ENCODE data around the gene AKAIN1.

The AKAIN1 gene

DNA sequence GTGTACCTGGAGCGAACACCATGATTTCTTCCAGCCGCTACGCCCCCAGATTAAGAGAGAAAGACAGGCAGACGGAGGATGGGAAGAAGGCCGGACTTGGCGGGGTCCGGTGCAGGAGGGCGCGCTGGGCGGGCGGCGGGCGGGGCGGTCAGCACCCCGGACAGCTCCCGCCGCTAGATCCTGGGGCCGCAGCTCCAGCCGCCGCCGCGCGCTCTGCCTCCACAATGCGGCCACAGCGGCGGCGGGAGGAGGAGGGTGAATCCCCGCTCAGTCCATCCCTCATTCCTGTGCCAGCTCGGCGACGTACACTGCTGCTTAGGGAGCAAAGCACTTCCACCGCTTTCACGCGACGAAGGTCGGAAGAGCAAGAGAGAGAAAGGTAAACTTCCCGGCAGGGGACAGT is at the start of gene AKAIN1:
Gene AKAIN1 (minus strand): TSS at position 226 of the 403 bp plus-strand sequence. CDS start 204 bp downstream, at position 22.
- peak; percentile 28 for DNase-seq

DNA sequence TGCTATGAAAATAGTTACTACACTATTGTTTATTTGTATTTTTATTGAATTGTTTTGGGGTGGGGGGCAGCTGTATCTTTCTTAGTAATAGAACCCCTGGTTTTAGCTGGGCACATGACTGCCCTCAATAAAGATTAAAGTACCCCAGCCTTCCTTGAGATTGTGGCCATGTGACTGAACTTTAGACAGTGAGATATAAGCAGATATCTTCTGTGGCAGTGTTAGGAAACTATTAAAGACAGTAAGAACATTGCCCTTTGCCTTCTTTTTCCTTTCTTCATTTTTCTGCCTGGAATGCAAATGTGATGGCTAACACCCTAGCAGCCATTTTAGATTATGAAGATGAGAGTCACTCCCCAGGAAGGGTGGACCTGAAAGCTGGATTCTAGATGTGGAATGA is 47.9 kb upstream of the AKAIN1 start:
- DNase-seq, result no peak

- no peak for DNase-seq
Observed at GRCh38 chr18:5239447-5239846, 42.4 kb upstream of the AKAIN1 start.

DNA sequence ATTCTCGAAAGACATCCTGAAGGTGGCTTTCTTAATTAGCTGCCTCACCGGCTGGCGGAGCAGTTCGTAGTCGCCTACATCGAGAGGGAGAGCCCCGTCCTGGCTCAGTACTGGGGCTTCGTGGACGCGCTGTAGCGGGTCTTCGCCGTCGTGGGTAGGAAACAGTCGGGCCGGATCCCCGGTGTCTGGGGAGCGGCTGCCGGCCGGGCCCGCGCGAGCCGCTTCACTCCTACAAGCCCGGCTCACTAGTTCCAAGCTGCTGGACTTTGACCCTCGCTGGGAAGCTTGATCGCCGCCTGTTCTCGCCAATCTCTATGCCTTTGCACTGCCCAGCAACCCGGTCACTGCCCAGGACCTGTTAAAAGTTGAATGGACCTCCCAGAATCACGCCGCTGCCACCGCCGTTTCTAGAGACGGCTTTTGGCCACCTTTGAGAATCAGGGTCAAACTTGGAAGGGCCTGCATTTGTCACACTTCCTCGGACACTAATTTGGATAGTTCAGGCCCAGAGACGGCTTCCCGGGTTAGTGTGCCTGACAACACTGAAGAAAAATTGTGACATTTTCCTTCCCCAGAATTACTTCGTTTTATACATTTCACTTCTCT is 41.4 kb upstream of the AKAIN1 start:
- DNase-seq, result no peak

GRCh38 chr18:5237723-5238370 is 40.8 kb upstream of the AKAIN1 start:
- DNase-seq, result peak; percentile 98

- DNase-seq, result peak; percentile 84
Observed at GRCh38 chr18:5237083-5237722, 40.1 kb upstream of the AKAIN1 start.

DNA sequence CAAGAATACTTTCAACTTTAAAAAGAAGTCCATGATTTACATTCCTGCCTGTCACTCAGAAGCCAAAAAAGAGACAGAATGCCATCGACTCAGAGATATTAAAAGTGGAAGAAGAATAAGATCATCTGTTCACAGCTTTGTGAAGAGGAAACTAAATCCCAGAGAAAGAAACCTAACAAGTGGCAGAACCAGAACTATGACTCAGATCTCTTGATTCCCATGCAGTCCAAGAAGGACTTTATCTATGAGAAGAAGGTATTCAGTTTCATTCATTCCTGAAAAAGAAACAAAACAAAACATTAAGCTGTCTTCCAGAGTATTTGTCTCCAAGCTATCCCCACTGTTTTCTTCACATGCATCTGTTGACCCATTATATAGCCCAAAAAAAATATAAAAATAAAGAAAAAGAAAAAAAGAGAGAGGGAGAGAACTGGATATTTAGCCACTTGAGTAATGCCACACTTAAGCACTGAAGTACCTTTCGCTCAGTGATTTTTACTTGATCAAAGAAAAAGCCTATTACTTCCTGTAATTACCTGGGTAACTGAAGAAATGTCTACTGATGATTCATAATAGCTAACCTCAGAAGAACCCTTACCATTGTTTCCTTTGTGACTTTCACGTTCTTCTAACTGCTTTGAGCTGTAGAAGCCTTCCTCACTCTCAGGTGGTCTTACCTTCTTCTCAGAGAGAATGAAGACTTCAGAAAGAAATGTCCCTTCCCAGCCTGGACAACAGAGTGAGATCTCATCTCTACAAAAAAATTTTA is 17.7 kb upstream of the AKAIN1 start:
- DNase-seq, result peak; percentile 35

- DNase-seq, result no peak
Observed at GRCh38 chr18:5207471-5208150, 10.6 kb upstream of the AKAIN1 start.

- no peak for DNase-seq
Observed at GRCh38 chr18:5198311-5198710, 1.3 kb upstream of the AKAIN1 start.

DNA sequence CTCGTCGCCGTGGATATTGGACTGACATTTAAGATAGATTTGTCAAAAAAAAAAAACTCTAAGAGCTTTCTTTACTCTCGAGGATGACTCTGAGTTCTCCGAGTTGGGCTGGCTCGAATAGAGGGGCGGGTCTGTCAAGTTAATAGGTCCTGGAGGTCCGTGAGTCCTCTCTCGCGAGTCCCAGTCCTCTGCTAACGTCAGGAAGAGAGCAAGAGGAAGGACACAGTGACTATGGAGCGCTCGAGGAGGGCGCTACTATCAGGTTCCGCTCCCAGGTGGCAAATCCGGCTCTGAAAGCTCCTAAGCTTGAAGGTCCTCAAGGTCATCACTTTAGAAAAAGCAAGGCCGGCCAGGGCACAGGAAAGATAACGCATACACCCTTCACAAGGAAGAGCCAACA is 404 bp upstream of the AKAIN1 start:
- DNase-seq, result no peak

- peak; percentile 68 for DNase-seq
Observed at GRCh38 chr18:5196253-5197031, 615 bp downstream of the AKAIN1 start.

DNA sequence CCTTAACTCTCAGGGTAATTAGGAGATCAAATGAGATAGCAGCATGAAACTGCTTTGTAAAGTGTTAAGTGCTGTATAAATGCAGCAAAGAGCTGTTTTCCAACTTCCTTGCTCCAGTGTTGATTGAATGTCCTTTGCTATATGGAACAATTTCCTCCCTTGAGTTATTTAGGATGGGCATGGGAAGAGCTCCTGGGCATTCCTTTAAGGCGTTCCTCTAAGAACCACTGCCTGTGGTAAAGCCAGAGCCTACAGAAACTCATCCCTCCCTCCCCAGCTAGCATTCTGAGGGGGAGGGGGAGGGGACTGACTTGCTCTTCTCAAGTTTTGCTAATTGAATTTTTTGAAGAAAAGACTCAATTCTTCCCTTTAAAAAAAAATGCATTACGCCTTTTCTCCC is 1.4 kb downstream of the AKAIN1 start:
- DNase-seq, result no peak

DNA sequence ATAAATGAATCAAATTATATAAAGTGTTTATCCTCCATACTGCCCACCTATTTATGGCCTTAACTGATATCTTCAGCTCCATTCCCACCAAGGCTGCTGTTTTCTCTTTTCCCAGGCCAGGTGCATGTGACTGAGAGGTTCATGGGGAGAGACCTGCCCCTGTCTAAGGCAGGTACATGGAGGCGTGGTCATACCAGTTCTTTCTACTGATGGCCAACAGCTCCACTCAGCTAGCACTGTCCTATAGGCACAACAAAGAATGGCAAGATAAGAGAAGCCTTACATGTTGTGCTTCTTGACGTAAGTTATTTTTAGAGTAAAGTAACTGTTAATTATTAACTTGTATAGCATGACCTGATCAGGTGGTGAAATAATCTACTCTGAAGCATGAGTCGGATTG is 16.8 kb downstream of the AKAIN1 start:
- DNase-seq, result no peak

DNA sequence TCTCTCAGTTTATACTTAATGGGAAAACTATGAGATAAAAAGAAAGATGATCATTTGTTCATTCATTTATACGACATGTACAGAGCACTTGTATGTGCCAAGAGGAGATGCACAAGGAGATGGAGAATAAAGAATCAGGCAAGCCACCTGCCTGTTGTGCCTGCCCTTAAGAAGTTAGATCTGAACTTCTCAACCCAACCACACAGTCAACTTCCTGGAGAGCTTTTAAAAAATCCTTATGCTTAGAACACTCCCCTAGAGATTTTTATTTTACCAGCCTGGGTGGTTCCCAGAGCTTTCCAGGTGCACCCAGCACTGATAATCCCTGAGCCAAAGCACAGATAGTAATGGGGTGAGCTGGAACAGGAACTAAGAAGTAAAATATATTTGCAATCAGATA is 18.5 kb downstream of the AKAIN1 start:
- DNase-seq, result no peak

- no peak for DNase-seq
Observed at GRCh38 chr18:5175378-5175777, 21.7 kb downstream of the AKAIN1 start.

GRCh38 chr18:5173646-5174045 is 23.4 kb downstream of the AKAIN1 start:
- DNase-seq, result no peak

DNA sequence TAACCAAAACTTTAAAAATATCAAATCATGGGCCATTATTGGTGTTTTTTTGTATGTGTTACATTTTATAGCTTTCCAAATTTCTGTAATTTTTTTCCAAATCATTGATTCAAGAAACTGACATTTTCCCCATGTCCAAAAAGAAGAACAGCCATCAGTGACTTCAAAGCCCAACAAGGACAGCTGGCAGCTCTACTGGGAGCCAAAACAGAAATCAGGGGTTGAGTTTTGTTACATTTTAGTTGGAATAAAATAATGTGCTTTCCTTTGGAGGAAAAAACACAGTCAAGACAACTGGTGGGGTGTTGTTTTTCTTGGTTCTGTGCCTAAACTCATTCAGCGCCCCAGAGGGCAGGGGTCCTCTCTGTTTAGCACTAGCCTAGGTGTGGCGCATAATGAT is 23.8 kb downstream of the AKAIN1 start:
- no peak for DNase-seq

DNA sequence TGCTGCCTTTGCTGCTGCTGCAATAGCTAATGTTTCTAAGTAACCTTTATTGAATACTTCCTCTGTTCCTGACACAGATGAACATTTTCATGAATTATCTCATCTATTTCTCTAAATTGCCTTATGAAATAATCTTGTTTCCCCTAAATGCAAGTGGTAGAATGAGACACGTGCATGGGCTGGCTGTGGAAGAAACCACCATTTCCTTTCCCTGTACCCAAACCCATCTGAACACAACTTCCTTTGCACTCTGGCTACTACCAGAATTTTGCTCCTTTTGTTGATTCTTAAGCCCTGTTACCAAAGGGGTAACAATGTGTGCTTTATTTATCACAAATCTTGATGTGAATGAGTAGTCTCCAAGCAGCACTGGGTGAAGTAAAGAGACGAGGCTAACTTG is 29.2 kb downstream of the AKAIN1 start:
- no peak for DNase-seq

DNA sequence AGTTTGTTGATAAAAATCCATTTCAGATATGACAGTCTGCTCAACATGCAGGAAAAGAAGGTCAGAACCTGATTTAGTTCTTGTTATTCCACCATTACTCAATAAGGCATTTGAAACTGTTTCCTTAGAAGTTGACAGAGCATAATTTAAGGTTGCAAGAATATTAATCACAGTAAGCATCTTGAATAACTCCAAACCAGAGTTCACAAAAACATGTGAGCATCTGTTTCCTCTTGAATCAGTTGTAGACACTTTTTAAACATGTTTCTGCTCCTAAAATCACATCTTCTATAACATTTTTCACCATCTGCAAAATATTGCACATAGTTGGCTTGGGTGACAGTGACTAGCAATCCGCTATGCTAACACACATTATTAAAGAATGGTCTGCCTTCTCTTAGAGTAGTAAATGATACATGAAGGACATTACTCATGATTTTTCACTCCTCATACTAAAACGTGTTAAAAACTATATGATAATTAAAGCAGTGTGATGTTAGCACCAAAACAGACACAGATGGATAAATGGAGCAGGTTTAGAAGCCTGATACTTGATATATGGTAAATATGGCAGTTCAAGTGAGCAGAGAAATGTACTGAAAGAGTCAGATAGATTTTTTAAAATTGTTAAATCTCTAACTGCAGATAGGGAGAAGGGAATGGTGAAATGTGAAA is 30.3 kb downstream of the AKAIN1 start:
- DNase-seq, result no peak

- DNase-seq, result no peak
Observed at GRCh38 chr18:5164903-5165302, 32.2 kb downstream of the AKAIN1 start.

GRCh38 chr18:5162111-5162510 is 34.9 kb downstream of the AKAIN1 start:
- DNase-seq, result no peak

GRCh38 chr18:5159080-5159479 is 38.0 kb downstream of the AKAIN1 start:
- DNase-seq, result no peak

Data from DMS79 treated with DMSO at 0.1 percent for 48 hours (cell line).